ENCODE data around the gene MAPK8IP3.

- TF ChIP-seq POLR2A (IDR thresholded peaks at IDR 0.05) (no peak), CTCF (IDR thresholded peaks at IDR 0.05) (no peak)
These were observed 35.1 kb upstream of the MAPK8IP3 start for GRCh38 chr16:1670866-1671265.
